ENCODE measurements around the gene FMNL2. TPM values are rescaled to one million over a fixed set of nuclear protein-coding genes. Genes with fewer than 3 reads are reported as not detected.

Gene FMNL2
- total RNA-seq, 1 experiment from 2014 or later, result 28.1 TPM

DNA sequence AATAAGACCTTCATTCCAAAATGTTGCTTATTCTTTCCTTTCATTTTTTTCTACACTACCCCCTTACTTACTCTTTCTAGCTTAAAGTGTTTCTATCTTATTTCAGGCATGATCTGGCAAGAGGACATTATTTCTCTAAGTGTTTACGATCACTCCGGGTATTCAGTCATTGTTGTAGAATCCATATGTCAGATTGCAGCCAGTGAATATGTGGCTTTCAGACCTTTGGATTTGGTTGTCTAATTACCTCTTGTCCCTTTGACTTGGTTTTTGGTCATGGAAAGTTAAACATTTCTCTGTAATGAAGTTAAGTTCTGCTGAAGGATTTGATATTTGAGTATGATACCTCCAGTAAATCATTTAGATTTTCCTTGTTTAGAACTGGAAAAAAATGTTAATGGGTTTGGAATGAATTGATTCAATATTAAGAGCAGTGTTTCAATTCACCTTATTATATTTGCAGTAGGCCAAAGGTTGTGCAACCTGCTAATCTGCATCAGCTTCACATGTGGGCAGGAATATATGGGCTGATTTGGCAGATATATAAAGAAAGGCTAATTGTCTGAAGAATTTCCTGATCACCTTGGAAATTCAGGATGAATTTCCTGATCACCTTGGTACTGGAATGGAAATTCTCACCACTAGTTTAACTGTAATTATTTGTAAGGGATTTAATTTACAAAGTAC, 227.4 kb downstream of the FMNL2 start (continued):
- TF ChIP-seq, protein P1, sequence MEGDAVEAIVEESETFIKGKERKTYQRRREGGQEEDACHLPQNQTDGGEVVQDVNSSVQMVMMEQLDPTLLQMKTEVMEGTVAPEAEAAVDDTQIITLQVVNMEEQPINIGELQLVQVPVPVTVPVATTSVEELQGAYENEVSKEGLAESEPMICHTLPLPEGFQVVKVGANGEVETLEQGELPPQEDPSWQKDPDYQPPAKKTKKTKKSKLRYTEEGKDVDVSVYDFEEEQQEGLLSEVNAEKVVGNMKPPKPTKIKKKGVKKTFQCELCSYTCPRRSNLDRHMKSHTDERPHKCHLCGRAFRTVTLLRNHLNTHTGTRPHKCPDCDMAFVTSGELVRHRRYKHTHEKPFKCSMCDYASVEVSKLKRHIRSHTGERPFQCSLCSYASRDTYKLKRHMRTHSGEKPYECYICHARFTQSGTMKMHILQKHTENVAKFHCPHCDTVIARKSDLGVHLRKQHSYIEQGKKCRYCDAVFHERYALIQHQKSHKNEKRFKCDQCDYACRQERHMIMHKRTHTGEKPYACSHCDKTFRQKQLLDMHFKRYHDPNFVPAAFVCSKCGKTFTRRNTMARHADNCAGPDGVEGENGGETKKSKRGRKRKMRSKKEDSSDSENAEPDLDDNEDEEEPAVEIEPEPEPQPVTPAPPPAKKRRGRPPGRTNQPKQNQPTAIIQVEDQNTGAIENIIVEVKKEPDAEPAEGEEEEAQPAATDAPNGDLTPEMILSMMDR (IDR thresholded peaks at IDR 0.05 in 2 of 3, conservative IDR thresholded peaks at IDR 0.05 in 1 of 3; ENCODE audit: borderline replicate concordance in 1 of 3, insufficient read depth in 1 of 3, low read depth in 2 of 3, low read length in 2 of 3), result no peak
- TF ChIP-seq CBX3 (IDR thresholded peaks at IDR 0.05; ENCODE audit: low read depth) (no peak), ELF1 (IDR thresholded peaks at IDR 0.05; ENCODE audit: borderline replicate concordance, low read depth) (no peak), SRF (IDR thresholded peaks at IDR 0.05; ENCODE audit: low read depth) (no peak), ZFX (IDR thresholded peaks at IDR 0.05) (no peak), EZH2phosphoT487 (IDR thresholded peaks at IDR 0.05; ENCODE audit: borderline replicate concordance) (no peak), SP1 (IDR thresholded peaks at IDR 0.05; ENCODE audit: low read depth) (no peak), RAD21 (IDR thresholded peaks at IDR 0.05; ENCODE audit: low read depth) (no peak)
- TF ChIP-seq, protein P2, sequence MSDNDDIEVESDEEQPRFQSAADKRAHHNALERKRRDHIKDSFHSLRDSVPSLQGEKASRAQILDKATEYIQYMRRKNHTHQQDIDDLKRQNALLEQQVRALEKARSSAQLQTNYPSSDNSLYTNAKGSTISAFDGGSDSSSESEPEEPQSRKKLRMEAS (IDR thresholded peaks at IDR 0.05), result no peak

DNA sequence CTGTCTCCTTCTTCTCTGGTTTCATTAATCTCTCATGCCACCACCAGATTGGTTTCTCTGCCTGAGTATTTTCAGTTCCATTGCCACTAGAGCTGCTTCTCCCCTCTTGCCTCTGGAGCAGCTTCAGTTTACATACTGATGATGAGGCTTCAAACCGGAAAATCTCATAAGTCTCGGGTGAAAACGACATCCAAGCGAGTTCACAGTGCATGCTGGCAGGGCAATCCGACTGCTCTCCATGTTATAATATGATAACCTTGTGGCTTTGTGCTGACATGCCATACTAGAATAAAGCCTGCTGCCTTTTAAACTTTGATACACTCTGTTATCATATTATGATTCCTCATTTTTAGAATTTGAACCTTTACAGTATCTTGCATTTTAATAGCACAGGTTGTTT, 228.8 kb downstream of the FMNL2 start:
- H2AFZ ChIP-seq (ENCODE audit: low read depth, low read length, poor library complexity, severe bottlenecking), result no peak overlapping the region
- intact Hi-C loops (cut with micrococcal nuclease), result no loop called here
- ATAC-seq (no peak), DNase-seq (ENCODE audit: low read depth, low spot score) (no peak)
- no peaks in the 10 kb centered on the region for H3K9me2 ChIP-seq (ENCODE audit: insufficient read depth)
- BruUV-seq (replicated peaks), result no TSS peak
- H3K4me2 ChIP-seq (ENCODE audit: low read length), result no peak overlapping the region
- H3K27me3 ChIP-seq (ENCODE audit: insufficient read depth, low read length), result no peaks in the 10 kb centered on the region
- no peaks in the 10 kb centered on the region for H3K36me3 ChIP-seq (ENCODE audit: control insufficient read depth in 1 of 2, insufficient read depth in 2 of 2, low read length in 2 of 2)
- ChIA-PET POLR2A (no interaction called here), RAD21 (ENCODE audit: low non-redundant PET in 1 of 2, low total read pairs in 2 of 2, uncharacterized antibody in 2 of 2, unreplicated experiment in 2 of 2) (no interaction called here), CTCF (no interaction called here)
- H3K4me3 ChIP-seq (replicated peaks in 1 of 2; ENCODE audit: low read depth in 1 of 2, low read length in 2 of 2), result no peak overlapping the region
- no peak overlapping the region for H3K9ac ChIP-seq (ENCODE audit: low read length)
- no peak overlapping the region for H3K27ac ChIP-seq (ENCODE audit: low read depth, low read length)
- TF ChIP-seq SIN3A (IDR thresholded peaks at IDR 0.05; ENCODE audit: low read depth) (no peak), CBX3 (IDR thresholded peaks at IDR 0.05; ENCODE audit: low read depth) (no peak), EZH2phosphoT487 (IDR thresholded peaks at IDR 0.05; ENCODE audit: borderline replicate concordance) (no peak), POLR2A (IDR thresholded peaks at IDR 0.05; ENCODE audit: borderline replicate concordance, extremely low read depth, insufficient read depth, insufficient read length) (no peak)
- TF ChIP-seq, protein P3, sequence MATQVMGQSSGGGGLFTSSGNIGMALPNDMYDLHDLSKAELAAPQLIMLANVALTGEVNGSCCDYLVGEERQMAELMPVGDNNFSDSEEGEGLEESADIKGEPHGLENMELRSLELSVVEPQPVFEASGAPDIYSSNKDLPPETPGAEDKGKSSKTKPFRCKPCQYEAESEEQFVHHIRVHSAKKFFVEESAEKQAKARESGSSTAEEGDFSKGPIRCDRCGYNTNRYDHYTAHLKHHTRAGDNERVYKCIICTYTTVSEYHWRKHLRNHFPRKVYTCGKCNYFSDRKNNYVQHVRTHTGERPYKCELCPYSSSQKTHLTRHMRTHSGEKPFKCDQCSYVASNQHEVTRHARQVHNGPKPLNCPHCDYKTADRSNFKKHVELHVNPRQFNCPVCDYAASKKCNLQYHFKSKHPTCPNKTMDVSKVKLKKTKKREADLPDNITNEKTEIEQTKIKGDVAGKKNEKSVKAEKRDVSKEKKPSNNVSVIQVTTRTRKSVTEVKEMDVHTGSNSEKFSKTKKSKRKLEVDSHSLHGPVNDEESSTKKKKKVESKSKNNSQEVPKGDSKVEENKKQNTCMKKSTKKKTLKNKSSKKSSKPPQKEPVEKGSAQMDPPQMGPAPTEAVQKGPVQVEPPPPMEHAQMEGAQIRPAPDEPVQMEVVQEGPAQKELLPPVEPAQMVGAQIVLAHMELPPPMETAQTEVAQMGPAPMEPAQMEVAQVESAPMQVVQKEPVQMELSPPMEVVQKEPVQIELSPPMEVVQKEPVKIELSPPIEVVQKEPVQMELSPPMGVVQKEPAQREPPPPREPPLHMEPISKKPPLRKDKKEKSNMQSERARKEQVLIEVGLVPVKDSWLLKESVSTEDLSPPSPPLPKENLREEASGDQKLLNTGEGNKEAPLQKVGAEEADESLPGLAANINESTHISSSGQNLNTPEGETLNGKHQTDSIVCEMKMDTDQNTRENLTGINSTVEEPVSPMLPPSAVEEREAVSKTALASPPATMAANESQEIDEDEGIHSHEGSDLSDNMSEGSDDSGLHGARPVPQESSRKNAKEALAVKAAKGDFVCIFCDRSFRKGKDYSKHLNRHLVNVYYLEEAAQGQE (IDR thresholded peaks at IDR 0.05; ENCODE audit: low read depth), result no peak
- TF ChIP-seq, protein P1 (IDR thresholded peaks at IDR 0.05 in 2 of 3, conservative IDR thresholded peaks at IDR 0.05 in 1 of 3; ENCODE audit: borderline replicate concordance in 1 of 3, insufficient read depth in 1 of 3, low read depth in 2 of 3, low read length in 2 of 3), result no peak
- H3K9me3 ChIP-seq (ENCODE audit: control insufficient read depth in 1 of 2, insufficient read depth in 1 of 2, low read depth in 1 of 2, low read length in 2 of 2), result no peaks in the 10 kb centered on the region
- no peaks in the 10 kb centered on the region for H3K4me1 ChIP-seq (ENCODE audit: control insufficient read depth in 1 of 2, insufficient read depth in 2 of 2, low read length in 2 of 2)
- H3K79me2 ChIP-seq (ENCODE audit: insufficient read depth, low read length), result no peaks in the 10 kb centered on the region
- no peaks in the 10 kb centered on the region for H4K20me1 ChIP-seq (ENCODE audit: insufficient read depth)

Measured in HCT116 (cell line).